SK-N-MC (cell line): ENCODE measurements around the gene PLD1.

Experiments
- EZH2 ChIP-seq: fragments of 200-600 bp; sonication (generic); IDR thresholded peaks from one replicate; pipeline ENCODE4 v1.6.1; 2017; ENCODE audit warnings: antibody characterized with exemption
- FOXP2 ChIP-seq: optimal IDR thresholded peaks from 2 replicates; pipeline ENCODE3; 2011; ENCODE audit warnings: mild to moderate bottlenecking, moderate library complexity; ENCODE audit not compliant: insufficient read depth; ENCODE audit errors: extremely low read length, control extremely low read depth
- POLR2AphosphoS5 ChIP-seq: IDR thresholded peaks from 2 replicates; pipeline ENCODE4 v1.6.1; 2012; ENCODE audit warnings: mild to moderate bottlenecking, low read depth, low read length, borderline replicate concordance

DNA sequence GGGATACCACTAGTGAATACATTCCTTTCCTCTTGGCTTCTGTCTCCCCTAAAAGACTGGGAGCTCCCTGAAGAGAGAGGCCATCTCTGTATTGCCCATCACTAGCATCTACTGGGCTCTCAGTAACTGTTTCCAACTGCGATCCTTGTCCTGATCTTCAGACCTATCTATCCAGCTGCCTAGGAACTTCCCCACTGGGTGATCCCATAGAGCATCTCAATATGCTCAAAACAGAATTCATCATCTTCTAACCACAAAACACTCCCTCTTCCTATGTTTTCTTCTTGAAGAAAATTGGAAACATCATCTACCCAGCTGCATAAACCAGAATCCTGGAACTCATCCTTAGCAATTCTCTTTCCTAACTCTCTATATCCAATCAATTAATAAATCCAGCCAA is 54.6 kb downstream of the PLD1 start:
- TF ChIP-seq POLR2AphosphoS5, result no peak
- no peak for TF ChIP-seq EZH2
- no peak for TF ChIP-seq FOXP2
